ENCODE results near the gene PPP1R2.

The PPP1R2 gene

DNA sequence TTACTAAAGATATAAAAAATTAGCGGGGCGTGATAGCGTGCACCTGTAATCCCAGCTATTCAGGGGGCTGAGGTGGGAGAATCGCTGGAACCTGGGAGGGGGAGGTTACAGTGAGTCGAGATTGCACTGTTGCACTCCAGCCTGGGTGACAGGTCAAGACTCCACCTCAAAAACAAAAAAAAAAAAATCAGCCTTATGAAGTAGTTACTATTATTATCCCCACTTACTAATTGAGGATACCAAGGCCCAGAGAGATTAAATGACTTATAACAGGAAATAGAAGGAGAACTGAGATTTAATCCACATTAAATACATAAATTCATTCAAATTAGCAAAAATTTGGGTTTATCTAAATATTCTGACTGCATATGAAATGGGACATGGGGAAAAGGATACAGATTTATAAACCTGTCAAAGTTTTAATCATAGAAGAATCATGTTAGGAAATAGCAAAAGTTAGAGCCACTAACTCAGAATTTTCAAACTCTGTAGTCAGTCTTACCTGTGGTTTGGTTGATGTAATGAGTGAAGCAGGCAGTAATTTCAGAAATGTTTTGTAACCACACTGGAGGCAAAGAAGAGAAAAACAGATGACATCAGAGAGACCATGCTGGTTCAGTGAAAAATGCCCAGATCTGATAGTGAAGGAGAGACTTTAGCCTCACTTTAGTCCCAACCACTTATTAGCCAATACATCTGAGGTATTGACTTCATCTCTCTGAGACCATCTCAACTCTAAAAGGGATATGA is 75.3 kb downstream of the PPP1R2 start:
- in situ Hi-C loops (cut with MboI; ENCODE audit: low sequenced_read_pairs): no loop called here

DNA sequence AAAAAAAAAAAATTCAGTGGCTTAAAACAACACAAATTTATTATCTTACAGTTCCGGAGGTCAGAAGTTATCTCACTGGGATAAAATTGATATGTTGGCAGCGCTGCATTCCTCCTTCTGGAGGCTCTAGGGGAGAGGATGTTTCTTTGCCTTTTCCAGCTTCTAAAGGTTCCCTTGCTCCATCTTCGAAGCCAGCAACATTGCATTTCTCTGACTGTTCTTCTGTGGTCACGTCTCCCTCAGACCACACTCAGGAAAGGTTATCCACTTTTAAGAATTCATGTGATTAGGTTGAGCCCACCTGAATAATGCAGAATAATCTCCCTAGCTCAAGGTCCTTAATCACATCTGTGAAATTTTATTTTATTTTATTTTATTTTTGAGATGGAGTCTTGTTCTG is 76.9 kb downstream of the PPP1R2 start:
- in situ Hi-C loops (cut with MboI; ENCODE audit: low sequenced_read_pairs): no loop called here

Data from HL-60/S4 (cell line).